Cardiac septum (tissue), 1 donor: ENCODE results near the gene ZNF74. TPM values are rescaled to one million over a fixed set of nuclear protein-coding genes. Genes with fewer than 3 reads are reported as not detected.
"Not testable (repeated sequence)": the region's sequence is repeated elsewhere in the genome, so short reads cannot be mapped to it uniquely, and the experiment has no call there.

Experiments used
- DNase-seq: peaks from one replicate; pipeline ENCODE4 v3.0.0-alpha.2; 2020; ENCODE audit warnings: low spot score
- intact Hi-C: fragments of 100-400 bp; cut with DNase I; formaldehyde crosslinking; loops from one replicate; pipeline ENCODE4 v1.14.0; 2022
- total RNA-seq: library from RNA; stranded (reverse); fragmentation: NEBNext Ultra II Directional; extraction: Animal tissue kit (Norgen Biotek cat#: 25700); gene quantifications from one replicate; pipeline ENCODE4 v1.2.1, GENCODE V29; 2021
- donor health status: DM: no; HTN: no; CAD: no.

Gene ZNF74
- total RNA-seq, 1 donor from 2014 or later, result 4.9 TPM

- intact Hi-C loops, result no loop called here
- DNase-seq, result peak; percentile 70
Observed at GRCh38 chr22:20438678-20439492, 44.9 kb downstream of the ZNF74 start.

DNA sequence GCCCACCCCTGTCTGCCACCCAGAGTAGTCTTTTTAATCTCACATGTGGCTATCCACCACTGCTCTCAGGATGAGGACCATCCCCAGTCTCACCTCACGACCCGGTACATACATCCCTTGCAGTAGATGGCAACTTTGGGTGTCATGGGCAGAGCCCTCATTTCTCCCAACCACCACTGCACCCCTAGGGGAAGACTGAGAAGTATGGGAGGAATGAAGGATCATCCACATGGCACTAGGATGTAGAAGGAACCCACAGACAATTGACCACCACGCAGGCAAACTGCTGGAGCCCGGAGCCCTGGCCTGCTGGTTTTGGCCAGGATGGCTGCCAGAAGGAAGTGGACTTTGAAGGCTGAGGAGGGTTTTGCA lies 45.6 kb downstream of the ZNF74 start:
- DNase-seq, result peak; percentile 29
- intact Hi-C loops, result no loop called here

GRCh38 chr22:20439928-20440575 lies 46.1 kb downstream of the ZNF74 start:
- intact Hi-C loops, result no loop called here
- no peak for DNase-seq

DNA sequence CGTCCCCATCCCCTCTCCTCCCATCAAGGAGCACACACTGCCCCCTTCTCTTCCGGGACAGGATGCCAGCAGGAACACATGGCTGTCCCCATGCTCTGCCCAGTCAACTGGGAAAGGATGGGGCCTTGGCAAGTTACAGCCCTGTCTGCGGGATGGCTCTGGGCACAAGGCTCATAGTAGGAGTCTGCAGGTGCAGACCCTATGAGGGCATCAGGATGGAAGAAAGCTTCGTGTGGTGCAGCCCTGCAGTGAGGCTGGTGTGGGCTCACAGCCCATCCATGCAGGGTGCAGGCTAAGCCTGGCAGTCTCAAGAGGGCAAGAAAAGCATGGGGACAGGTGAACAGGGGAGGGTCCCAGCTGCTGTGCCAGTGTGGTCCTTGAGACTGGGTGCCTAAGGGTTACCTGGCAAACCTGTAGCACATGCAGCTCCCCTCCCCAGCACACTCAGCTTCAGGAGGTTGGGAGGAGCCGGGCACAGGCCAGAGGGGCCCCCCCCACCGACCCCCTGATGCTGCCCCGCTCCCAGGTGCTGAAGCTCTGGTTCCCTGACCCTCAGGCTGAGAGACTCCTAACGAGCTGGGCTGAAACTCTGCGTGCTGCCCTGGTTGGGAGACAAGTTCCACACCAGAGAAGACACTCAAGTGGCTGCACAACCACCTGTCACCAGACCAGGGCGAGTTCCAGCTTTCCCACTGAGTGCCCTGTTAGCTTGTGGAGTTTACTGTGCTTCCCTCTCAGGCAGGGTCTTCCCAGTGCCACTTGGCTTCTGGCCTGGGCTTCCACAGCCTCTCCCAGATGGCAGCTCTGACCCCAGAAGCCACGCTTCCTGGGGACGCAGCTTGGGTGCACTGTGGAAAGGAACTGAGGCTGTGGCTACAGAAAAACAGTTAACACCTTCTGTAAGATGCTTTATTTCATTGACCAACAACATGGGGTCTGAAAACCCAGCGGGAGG lies 47.0 kb downstream of the ZNF74 start:
- intact Hi-C loops, result no loop called here
- DNase-seq, result peak; percentile 31

DNA sequence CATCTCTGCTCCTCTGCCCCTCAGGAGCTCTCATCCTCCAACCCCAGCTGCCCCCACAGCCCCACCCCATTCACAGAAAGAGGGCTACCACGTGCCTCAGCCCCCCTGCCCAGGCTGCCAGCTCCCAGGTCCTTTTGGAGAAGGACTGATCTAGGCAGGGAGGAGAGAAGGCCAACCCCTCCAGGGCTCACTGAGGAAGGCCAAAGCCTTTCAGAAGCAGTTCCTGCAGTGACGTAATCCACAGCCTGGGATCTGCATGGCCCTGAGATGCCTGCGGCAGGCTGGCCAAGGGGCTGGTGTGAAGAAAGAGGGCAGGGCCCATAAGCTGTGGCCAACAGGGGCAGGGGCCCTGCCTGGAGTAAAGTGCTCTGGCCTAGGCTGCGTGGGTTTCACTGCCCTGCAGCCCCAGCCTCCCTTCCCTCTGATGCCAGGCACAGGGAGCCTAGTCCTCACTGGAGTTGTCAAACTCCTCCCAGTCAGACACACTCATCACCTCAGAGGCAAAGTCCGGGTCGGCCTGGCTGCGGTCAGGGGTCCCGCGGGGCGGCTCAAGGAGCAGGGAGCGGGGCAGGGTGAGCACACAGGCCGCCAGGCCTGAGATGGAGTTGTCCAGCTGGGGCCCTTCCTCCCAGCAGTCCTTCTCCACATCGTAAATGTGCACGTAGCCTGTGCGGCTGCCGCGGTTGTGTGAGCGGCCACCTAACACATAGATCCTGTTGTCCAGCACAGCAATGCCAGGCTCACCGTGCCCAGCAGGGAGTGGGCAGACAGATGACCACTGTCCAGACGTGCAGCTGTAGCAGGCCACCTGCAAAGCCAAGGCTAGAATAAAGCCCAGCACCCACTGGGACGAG lies 47.9 kb downstream of the ZNF74 start:
- no peak for DNase-seq
- intact Hi-C loops, result no loop called here

GRCh38 chr22:20442485-20443284 lies 48.7 kb downstream of the ZNF74 start:
- intact Hi-C loops, result no loop called here
- no peak for DNase-seq

DNA sequence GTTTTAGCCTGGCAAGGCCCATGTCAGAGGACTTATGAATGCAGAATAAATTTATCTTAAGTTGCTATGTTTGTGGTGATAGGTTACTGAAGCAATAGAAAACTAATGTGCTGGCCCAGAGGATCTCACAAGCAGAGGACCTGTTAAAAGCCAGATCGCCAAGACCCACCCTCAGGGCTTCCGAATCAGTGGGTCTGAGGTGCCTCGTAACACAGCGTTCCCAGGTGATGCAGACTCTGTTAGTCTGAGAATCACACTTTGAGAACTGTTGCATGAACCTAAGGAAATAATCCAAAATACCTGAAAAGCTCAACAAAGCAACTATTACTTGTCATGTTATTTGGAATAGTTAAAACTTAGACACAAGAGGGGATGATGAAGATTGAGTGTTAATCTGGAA lies 50.4 kb downstream of the ZNF74 start:
- DNase-seq, result no peak
- intact Hi-C loops, result no loop called here

GRCh38 chr22:20446383-20446970 lies 52.5 kb downstream of the ZNF74 start:
- no peak for DNase-seq
- intact Hi-C loops, result no loop called here

- DNase-seq, result no peak
- intact Hi-C loops, result no loop called here
Observed at GRCh38 chr22:20448630-20449029, 54.7 kb downstream of the ZNF74 start.

DNA sequence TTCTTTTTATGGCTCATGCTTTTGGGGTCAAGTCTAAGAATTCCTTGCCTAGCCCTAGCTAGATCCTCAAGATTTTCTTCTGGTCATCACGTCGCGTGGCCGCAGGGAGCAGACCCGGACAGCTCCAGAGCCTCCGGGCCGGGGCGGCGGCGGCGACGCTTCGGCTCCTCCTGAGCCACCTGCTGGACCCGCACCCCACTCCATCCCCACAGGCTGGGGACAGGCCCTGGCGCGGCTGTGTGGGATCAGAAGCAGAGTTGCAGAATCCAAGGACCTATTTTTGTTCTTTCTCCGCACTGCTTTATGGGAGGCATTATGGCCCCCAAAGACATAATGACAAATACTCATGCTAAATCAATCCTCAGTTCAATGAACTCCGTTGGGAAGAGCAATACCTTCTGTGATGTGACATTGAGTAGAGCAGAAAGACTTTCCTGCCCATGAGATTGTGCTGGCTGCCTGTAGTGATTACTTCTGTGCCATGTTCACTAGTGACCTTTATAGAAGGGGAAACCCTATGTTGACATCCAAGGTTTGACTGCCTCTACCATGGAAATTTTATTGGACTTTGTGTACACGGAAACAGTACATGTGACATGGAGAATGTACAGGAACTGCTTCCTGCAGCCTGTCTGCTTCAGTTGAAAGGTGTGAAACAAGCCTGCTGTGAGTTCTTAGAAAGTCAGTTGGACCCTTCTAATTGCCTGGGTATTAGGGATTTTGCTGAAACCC lies 56.0 kb downstream of the ZNF74 start:
- DNase-seq, result no peak
- intact Hi-C loops, result no loop called here

DNA sequence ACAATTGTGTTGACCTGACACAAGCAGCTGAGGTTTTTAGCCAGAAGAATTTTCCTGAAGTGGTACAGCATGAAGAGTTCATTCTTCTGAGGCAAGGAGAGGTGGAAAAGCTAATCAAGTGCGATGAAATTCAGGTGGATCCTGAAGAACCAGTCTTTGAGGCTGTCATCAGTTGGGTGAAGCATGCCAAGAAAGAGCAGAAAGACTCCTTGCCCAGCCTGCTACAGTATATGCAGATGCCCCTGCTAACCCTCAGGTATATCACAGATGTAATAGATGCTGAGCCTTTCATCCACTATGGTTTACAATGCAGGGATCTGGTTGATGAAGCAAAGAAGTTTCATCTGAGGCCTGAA lies 56.6 kb downstream of the ZNF74 start:
- intact Hi-C loops, result no loop called here
- DNase-seq, result no peak

DNA sequence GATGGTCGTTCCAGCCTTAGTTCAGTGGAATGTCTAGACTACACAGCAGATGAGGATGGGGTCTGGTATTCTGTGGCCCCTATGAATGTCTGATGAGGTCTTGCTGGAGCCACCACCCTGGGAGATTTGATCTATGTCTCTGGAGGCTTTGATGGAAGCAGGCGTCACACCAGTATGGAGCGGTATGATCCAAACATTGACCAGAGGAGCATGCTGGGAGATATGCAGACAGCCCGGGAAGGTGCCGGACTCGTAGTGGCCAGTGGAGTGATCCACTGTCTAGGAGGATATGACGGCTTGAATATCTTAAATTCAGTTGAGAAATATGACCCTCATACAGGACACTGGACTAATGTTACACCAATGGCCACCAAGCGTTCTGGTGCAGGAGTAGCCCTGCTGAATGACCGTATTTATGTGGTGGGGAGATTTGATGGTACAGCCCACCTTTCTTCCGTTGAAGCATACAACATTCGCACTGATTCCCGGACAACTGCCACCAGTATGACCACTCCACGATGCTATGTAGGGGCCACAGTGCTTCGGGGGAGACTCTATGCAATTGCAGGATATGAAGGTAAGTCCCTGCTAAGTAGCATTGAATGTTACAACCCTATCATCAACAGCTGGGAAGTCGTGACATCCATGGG lies 57.3 kb downstream of the ZNF74 start:
- intact Hi-C loops, DNase-seq: not testable (repeated sequence)

GRCh38 chr22:20451920-20452319 lies 58.0 kb downstream of the ZNF74 start:
- DNase-seq, result no peak
- intact Hi-C loops, result no loop called here

GRCh38 chr22:20453222-20453621 lies 59.3 kb downstream of the ZNF74 start:
- intact Hi-C loops, result no loop called here

GRCh38 chr22:20455709-20456063 lies 61.7 kb downstream of the ZNF74 start:
- DNase-seq, result no peak
- intact Hi-C loops, result loop anchor here (1.0 kb wide), 1 partner anchor 37 kb away; no protein-coding TSS in a partner anchor

More at GRCh38 chr22:20453222-20453621, 59.3 kb downstream of the ZNF74 start:
- no peak for DNase-seq

DNA sequence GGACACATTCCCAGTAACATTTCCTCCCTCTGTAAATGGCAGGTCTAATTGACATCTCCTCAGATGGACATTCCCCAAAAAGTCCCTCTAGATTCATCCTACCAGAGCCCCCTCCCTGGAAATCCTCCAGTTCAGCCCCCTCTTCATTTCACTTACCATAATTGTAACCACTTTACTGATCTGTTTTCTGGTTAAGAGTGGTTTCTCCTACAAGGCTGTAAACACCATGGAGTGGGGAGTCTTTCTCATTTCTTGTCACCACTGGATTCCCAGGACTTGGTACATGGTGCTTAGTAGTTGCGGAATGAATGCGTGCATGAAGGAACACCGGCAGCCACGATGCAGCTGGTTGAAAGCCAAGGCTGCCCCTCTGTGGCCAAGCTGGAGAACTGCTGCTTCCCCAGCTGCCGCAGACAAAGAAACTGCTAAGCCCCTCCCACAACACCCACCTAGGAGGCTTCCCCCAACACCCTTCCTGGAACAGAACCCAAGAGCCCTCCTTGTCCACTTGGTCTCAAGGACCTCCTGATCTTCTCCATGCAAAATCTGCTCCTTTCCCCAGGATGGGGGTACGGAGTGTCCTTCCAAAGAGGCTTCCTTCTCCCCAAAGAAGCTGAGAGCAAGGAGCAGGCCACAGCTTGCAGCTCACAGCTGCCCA lies 62.2 kb downstream of the ZNF74 start:
- peak; percentile 91 for DNase-seq
- intact Hi-C loops, result loop anchor here (1.0 kb wide), 1 partner anchor 38 kb away; no protein-coding TSS in a partner anchor
